SK-MEL-5 (cell line): ENCODE results near the gene CARD11. TPM values are rescaled to one million over a fixed set of nuclear protein-coding genes. Genes with fewer than 3 reads are reported as not detected.
"Not testable (repeated sequence)": the region's sequence is repeated elsewhere in the genome, so short reads cannot be mapped to it uniquely, and the experiment has no call there.

Experiments
- DNase-seq: peaks from one replicate; pipeline ENCODE4 v3.0.0-alpha.2; 2016; ENCODE audit warnings: low read depth, low spot score
- in situ Hi-C: cut with HindIII; loops from 2 replicates; pipeline ENCODE4 v1.10.0; 2016; ENCODE audit warnings: low sequenced_read_pairs, high pct_unique_total_duplicates, low pct_unique_long_range_greater_than_20kb
- total RNA-seq: library from RNA; depleted of rRNA; stranded (reverse); fragments of >200 nt; shearing (Covaris generic); gene quantifications from 2 replicates; pipeline ENCODE4 v1.2.3, GENCODE V29; 2014

The CARD11 gene
- total RNA-seq, 1 experiment from 2014 or later, result not detected

GRCh38 chr7:2959828-2960599, 83.7 kb downstream of the CARD11 start:
- DNase-seq, result no peak
- in situ Hi-C loops, result no loop called here

- no peak for DNase-seq
- in situ Hi-C loops, result no loop called here
These were observed 84.5 kb downstream of the CARD11 start for GRCh38 chr7:2959103-2959680.

- in situ Hi-C loops, result no loop called here
- DNase-seq, result no peak
These were observed 85.1 kb downstream of the CARD11 start for GRCh38 chr7:2958416-2959102.

GRCh38 chr7:2957369-2957727, 86.3 kb downstream of the CARD11 start:
- in situ Hi-C loops, DNase-seq: not testable (repeated sequence)

GRCh38 chr7:2956526-2957368, 86.9 kb downstream of the CARD11 start:
- in situ Hi-C loops, result no loop called here
- DNase-seq, result peak; percentile 19

GRCh38 chr7:2956076-2956475, 87.6 kb downstream of the CARD11 start:
- no peak for DNase-seq
- in situ Hi-C loops, result no loop called here

GRCh38 chr7:2955269-2955668, 88.4 kb downstream of the CARD11 start:
- no peak for DNase-seq
- in situ Hi-C loops, result no loop called here

- in situ Hi-C loops, result no loop called here
- DNase-seq, result no peak
These were observed 89.2 kb downstream of the CARD11 start for GRCh38 chr7:2954433-2954853.

- no peak for DNase-seq
- in situ Hi-C loops, result no loop called here
These were observed 89.9 kb downstream of the CARD11 start for GRCh38 chr7:2953588-2954407.

GRCh38 chr7:2953099-2953498, 90.6 kb downstream of the CARD11 start:
- in situ Hi-C loops, result no loop called here
- DNase-seq, result no peak

GRCh38 chr7:2952316-2952715, 91.4 kb downstream of the CARD11 start:
- DNase-seq, result no peak
- in situ Hi-C loops, result no loop called here

GRCh38 chr7:2950578-2950977, 93.1 kb downstream of the CARD11 start:
- in situ Hi-C loops, result no loop called here
- DNase-seq, result no peak

GRCh38 chr7:2948749-2949148, 94.9 kb downstream of the CARD11 start:
- DNase-seq, result no peak
- in situ Hi-C loops, result no loop called here

GRCh38 chr7:2947058-2947780, 96.4 kb downstream of the CARD11 start:
- in situ Hi-C loops, result no loop called here
- no peak for DNase-seq

GRCh38 chr7:2945171-2945570, 98.5 kb downstream of the CARD11 start:
- in situ Hi-C loops, result no loop called here
- no peak for DNase-seq

- no peak for DNase-seq
- in situ Hi-C loops, result no loop called here
These were observed 98.9 kb downstream of the CARD11 start for GRCh38 chr7:2944739-2945138.
